SK-N-SH (cell line): ENCODE measurements around the gene SLC44A5. TPM values are rescaled to one million over a fixed set of nuclear protein-coding genes. Genes with fewer than 3 reads are reported as not detected.

Source experiments
- CTCF ChIA-PET: fragments of 300-600, 350-600 bp; formaldehyde crosslinking; extraction: SDS; loops from one replicate; lab custom pipeline; 2021; lab: Yijun Ruan, JAX
- POLR2A ChIA-PET: fragments of 350-600 bp; sonication (Branson Sonifier 250); formaldehyde crosslinking; extraction: SDS; loops from one replicate; lab custom pipeline; 2020; ENCODE audit warnings: antibody characterized with exemption, inconsistent platforms; lab: Yijun Ruan, JAX
- DNase-seq: peaks from one replicate; pipeline ENCODE4 v3.0.0; 2012
- H2AFZ ChIP-seq: fragments of 200-600 bp; sonication (generic); 2 replicates; pipeline ENCODE4 v1.8.1; 2016; ENCODE audit warnings: antibody characterized with exemption, mild to moderate bottlenecking, low read depth
- H3F3A ChIP-seq: fragments of 200-600 bp; sonication (generic); replicated peaks from 2 replicates; pipeline ENCODE3; 2016; ENCODE audit warnings: antibody characterized with exemption, mild to moderate bottlenecking; ENCODE audit not compliant: insufficient read depth
- H3K27ac ChIP-seq, 2 experiments: fragments of 200-500 bp in 1 of 2; fragments of 200-600 bp in 1 of 2; sonication (Bioruptor generic) in 1 of 2; sonication (generic), shearing (Covaris generic) in 1 of 2; 2 replicates each; pipeline versions ENCODE4 v1.5.1 to v1.6.1; 2014 to 2016; ENCODE audit warnings: low read depth in 2 of 2, inconsistent platforms in 1 of 2, low read length in 1 of 2, mild to moderate bottlenecking in 1 of 2, mixed read lengths in 1 of 2
- H3K27me3 ChIP-seq: fragments of 200-600 bp; sonication (generic), shearing (Covaris generic); 2 replicates; pipeline ENCODE4 v1.6.1; 2016; ENCODE audit warnings: mixed run types; ENCODE audit not compliant: insufficient read depth
- H3K36me3 ChIP-seq, 2 experiments: fragments of 200-500 bp in 1 of 2; fragments of 200-600 bp in 1 of 2; sonication (Bioruptor generic) in 1 of 2; sonication (generic) in 1 of 2; replicated peaks in 1 of 2; 2 replicates each; pipeline versions ENCODE3 to v1.5.1; 2014 to 2016; ENCODE audit warnings: low read length in 1 of 2, mild to moderate bottlenecking in 1 of 2; ENCODE audit not compliant: insufficient read depth in 2 of 2, control insufficient read depth in 1 of 2
- H3K4me1 ChIP-seq, 2 experiments: fragments of 200-500 bp in 1 of 2; fragments of 200-600 bp in 1 of 2; sonication (Bioruptor generic) in 1 of 2; sonication (generic), shearing (Covaris generic) in 1 of 2; 2 replicates each; pipeline versions ENCODE4 v1.5.1 to v1.6.1; 2014 to 2016; ENCODE audit warnings: low read depth in 1 of 2, low read length in 1 of 2, mixed run types in 1 of 2; ENCODE audit not compliant: insufficient read depth in 2 of 2, control insufficient read depth in 1 of 2
- H3K4me2 ChIP-seq: fragments of 200-600 bp; sonication (generic), shearing (Covaris generic); 2 replicates; pipeline ENCODE4 v1.6.1; 2017; ENCODE audit warnings: mixed run types
- H3K4me3 ChIP-seq, 2 experiments: fragments of 200-500 bp in 1 of 2; fragments of 200-600 bp in 1 of 2; sonication (Bioruptor generic) in 1 of 2; sonication (generic), shearing (Covaris generic) in 1 of 2; 2 replicates each; pipeline versions ENCODE4 v1.5.1 to v1.8.1; 2014 to 2016; ENCODE audit warnings: low read depth in 2 of 2, inconsistent platforms in 1 of 2, low read length in 1 of 2, mild to moderate bottlenecking in 1 of 2, mixed read lengths in 1 of 2, moderate library complexity in 1 of 2
- H3K79me2 ChIP-seq: fragments of 200-600 bp; sonication (generic); 2 replicates; pipeline ENCODE4 v1.8.1; 2017; ENCODE audit warnings: mild to moderate bottlenecking; ENCODE audit not compliant: insufficient read depth
- H3K9ac ChIP-seq: fragments of 200-600 bp; sonication (generic); 2 replicates; pipeline ENCODE4 v1.6.1; 2017; ENCODE audit warnings: mixed run types
- H3K9me2 ChIP-seq: fragments of 200-600 bp; sonication (generic); 2 replicates; pipeline ENCODE4 v1.6.1; 2017; ENCODE audit warnings: mixed run types
- H3K9me3 ChIP-seq: fragments of 200-600 bp; sonication (generic); 2 replicates; pipeline ENCODE4 v1.6.1; 2017; ENCODE audit warnings: mixed run types, mild to moderate bottlenecking, moderate library complexity
- H4K20me1 ChIP-seq: fragments of 200-600 bp; sonication (generic); 2 replicates; pipeline ENCODE4 v1.6.1; 2017; ENCODE audit warnings: mild to moderate bottlenecking, mixed run types; ENCODE audit not compliant: insufficient read depth
- CHD2 ChIP-seq: fragments of 150-350 bp; IDR thresholded peaks from 2 replicates; pipeline ENCODE4 v1.6.1; 2018; ENCODE audit warnings: low read length; ENCODE audit not compliant: partially characterized antibody
- ELF1 ChIP-seq: IDR thresholded peaks from 2 replicates; pipeline ENCODE4 v1.4.0; 2012
- FOSL2 ChIP-seq: IDR thresholded peaks from 2 replicates; pipeline ENCODE4 v1.4.0; 2012; ENCODE audit warnings: low read depth, mild to moderate bottlenecking, moderate library complexity, borderline replicate concordance
- FOXM1 ChIP-seq: IDR thresholded peaks from 2 replicates; pipeline ENCODE4 v1.4.0; 2012; ENCODE audit warnings: low read depth, mild to moderate bottlenecking
- GATA2 ChIP-seq: sonication (generic); formaldehyde crosslinking; IDR thresholded peaks from 2 replicates; pipeline ENCODE4 v1.5.0; 2020; ENCODE audit warnings: mild to moderate bottlenecking, missing genetic modification reagents
- MEF2A ChIP-seq: IDR thresholded peaks from 2 replicates; pipeline ENCODE4 v1.4.0; 2012; ENCODE audit warnings: low read depth, borderline replicate concordance
- NFIC ChIP-seq: IDR thresholded peaks from 2 replicates; pipeline ENCODE4 v1.4.0; 2012; ENCODE audit warnings: borderline replicate concordance
- RAD21 ChIP-seq: IDR thresholded peaks from 2 replicates; pipeline ENCODE4 v1.6.1; 2012; ENCODE audit warnings: mild to moderate bottlenecking, low read length
- RCOR1 ChIP-seq: fragments of 150-350 bp; IDR thresholded peaks from 2 replicates; pipeline ENCODE4 v1.6.1; 2017; ENCODE audit warnings: antibody characterized with exemption, low read length
- REST ChIP-seq: IDR thresholded peaks from 2 replicates; pipeline ENCODE4 v1.6.1; 2012; ENCODE audit warnings: mild to moderate bottlenecking, low read depth, low read length, moderate library complexity
- RFX5 ChIP-seq: IDR thresholded peaks from 2 replicates; pipeline ENCODE4 v1.6.1; 2012; ENCODE audit warnings: mild to moderate bottlenecking, improper control_type of control experiment, low read length
- SIN3A ChIP-seq: IDR thresholded peaks from 2 replicates; pipeline ENCODE4 v1.6.1; 2012; ENCODE audit warnings: low read depth, mild to moderate bottlenecking, low read length, moderate library complexity, borderline replicate concordance
- TCF12 ChIP-seq: IDR thresholded peaks from 2 replicates; pipeline ENCODE4 v1.4.0; 2012
- TEAD4 ChIP-seq: IDR thresholded peaks from 2 replicates; pipeline ENCODE4 v1.4.0; 2012; ENCODE audit warnings: mild to moderate bottlenecking, borderline replicate concordance; ENCODE audit not compliant: insufficient read depth
- USF2 ChIP-seq: fragments of 150-350 bp; IDR thresholded peaks from 2 replicates; pipeline ENCODE4 v1.6.1; 2017; ENCODE audit warnings: antibody characterized with exemption, low read length, low read depth, borderline replicate concordance
- WGBS: methylation state at CpG from one replicate; pipeline ENCODE4 v1.1.6; 2017; ENCODE audit warnings: low lambda C conversion rate; 5-methylcytosine and 5-hydroxymethylcytosine counted together
- polyA plus RNA-seq, 3 experiments: library from polyadenylated mRNA; depleted of rRNA; stranded (reverse); fragments of >200 nt; gene quantifications; 2 replicates each; pipeline ENCODE4 v1.2.3, GENCODE V29; 2012
- TF ChIP-seq, protein P1 (sequence below): IDR thresholded peaks from 2 replicates; pipeline ENCODE4 v1.4.0; 2012; ENCODE audit warnings: low read depth, borderline replicate concordance

The SLC44A5 gene
- polyA plus RNA-seq, 1 of the 3 experiments (the other 2 are of a cell fraction), result 4.9 TPM

GRCh38 chr1:75487399-75487798 is 123.5 kb downstream of the SLC44A5 start:
- Histone ChIP-seq H3K9me2 (no peaks in the 10 kb centered on the region), H3K4me3 (no peak overlapping the region), H3K4me2 (no peak overlapping the region), H3K27ac (no peak overlapping the region), H3K79me2 (no peaks in the 10 kb centered on the region), H4K20me1 (no peaks in the 10 kb centered on the region), H3K36me3 (no peaks in the 10 kb centered on the region), H3F3A (peaks cover 5% of the 10 kb centered on the region), H3K27me3 (no peaks in the 10 kb centered on the region), H3K4me1 (no peaks in the 10 kb centered on the region)
- POLR2A ChIA-PET, result no interaction called here
- no peak for DNase-seq
- no peak for TF ChIP-seq TCF12
- TF ChIP-seq GATA2 (CRISPR knock-in tag), result no peak
- TF ChIP-seq SIN3A, result no peak
- no peak for TF ChIP-seq FOSL2
- no peak for TF ChIP-seq REST
- no peak for TF ChIP-seq ELF1
- no peak for TF ChIP-seq RFX5
- no peak for TF ChIP-seq MEF2A
- TF ChIP-seq NFIC, result no peak
- TF ChIP-seq CHD2, result no peak
- no peak for TF ChIP-seq FOXM1
- TF ChIP-seq USF2, result no peak
- no peak for TF ChIP-seq RCOR1
- TF ChIP-seq, protein P1, sequence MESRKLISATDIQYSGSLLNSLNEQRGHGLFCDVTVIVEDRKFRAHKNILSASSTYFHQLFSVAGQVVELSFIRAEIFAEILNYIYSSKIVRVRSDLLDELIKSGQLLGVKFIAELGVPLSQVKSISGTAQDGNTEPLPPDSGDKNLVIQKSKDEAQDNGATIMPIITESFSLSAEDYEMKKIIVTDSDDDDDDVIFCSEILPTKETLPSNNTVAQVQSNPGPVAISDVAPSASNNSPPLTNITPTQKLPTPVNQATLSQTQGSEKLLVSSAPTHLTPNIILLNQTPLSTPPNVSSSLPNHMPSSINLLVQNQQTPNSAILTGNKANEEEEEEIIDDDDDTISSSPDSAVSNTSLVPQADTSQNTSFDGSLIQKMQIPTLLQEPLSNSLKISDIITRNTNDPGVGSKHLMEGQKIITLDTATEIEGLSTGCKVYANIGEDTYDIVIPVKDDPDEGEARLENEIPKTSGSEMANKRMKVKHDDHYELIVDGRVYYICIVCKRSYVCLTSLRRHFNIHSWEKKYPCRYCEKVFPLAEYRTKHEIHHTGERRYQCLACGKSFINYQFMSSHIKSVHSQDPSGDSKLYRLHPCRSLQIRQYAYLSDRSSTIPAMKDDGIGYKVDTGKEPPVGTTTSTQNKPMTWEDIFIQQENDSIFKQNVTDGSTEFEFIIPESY, result no peak
- no peak for TF ChIP-seq RAD21
- TF ChIP-seq TEAD4, result no peak
- TF ChIP-seq, all 33 proteins: peak for 0
- Histone ChIP-seq H3K9me3 (no peaks in the 10 kb centered on the region), H2AFZ (no peak overlapping the region), H3K9ac (no peak overlapping the region)
- CTCF ChIA-PET, result interaction anchor here (1.0 to 1.1 kb wide), 2 partner anchors 64 to 126 kb away, joined by 3 read pairs; no protein-coding TSS in a partner anchor
- WGBS, result 69% methylated on average over 3 of the region's 4 CpGs
